Activated CD8-positive, alpha-beta memory T cell treated with anti-CD3 and anti-CD28 coated beads, Interleukin-2, amount 10 ng/mL, durations not matched to agents 7 days and 5 days (primary cell): Measurements from ENCODE around the gene CARD10. TPM values are rescaled to one million over a fixed set of nuclear protein-coding genes. Genes with fewer than 3 reads are reported as not detected.

Experiments used
- ATAC-seq: fragments of 150-1000 bp; cut with Tn5 transposase; one replicate; pipeline ENCODE4 v1.10.0; 2021; ENCODE audit warnings: moderate library complexity
- CTCF ChIA-PET: fragments of 350-600 bp; sonication (Branson Sonifier 250); formaldehyde crosslinking; loops from one replicate; lab custom pipeline; 2021; ENCODE audit warnings: antibody characterized with exemption; lab: Charles Lee
- DNase-seq: peaks from one replicate; pipeline ENCODE4 v3.0.0-alpha.2; 2020
- H3K27ac Mint-ChIP-seq: one replicate; pipeline ENCODE4 v1.8.0; 2021; ENCODE audit warnings: mild to moderate bottlenecking, mixed read lengths
- H3K27me3 Mint-ChIP-seq: one replicate; pipeline ENCODE4 v1.8.0; 2021; ENCODE audit warnings: mixed read lengths
- H3K36me3 Mint-ChIP-seq: one replicate; pipeline ENCODE4 v1.8.0; 2021; ENCODE audit warnings: mild to moderate bottlenecking, mixed read lengths
- H3K4me1 Mint-ChIP-seq: one replicate; pipeline ENCODE4 v1.8.0; 2021; ENCODE audit warnings: mixed read lengths
- H3K4me3 Mint-ChIP-seq: one replicate; pipeline ENCODE4 v1.8.0; 2021; ENCODE audit warnings: mild to moderate bottlenecking, moderate library complexity, mixed read lengths
- H3K9me3 Mint-ChIP-seq: one replicate; pipeline ENCODE4 v1.8.0; 2022; ENCODE audit warnings: low read depth, mixed read lengths
- total RNA-seq, 2 experiments: library from RNA; stranded (reverse); gene quantifications; one replicate each; pipeline ENCODE4 v1.2.3, GENCODE V29; 2021

The CARD10 gene, protein sequence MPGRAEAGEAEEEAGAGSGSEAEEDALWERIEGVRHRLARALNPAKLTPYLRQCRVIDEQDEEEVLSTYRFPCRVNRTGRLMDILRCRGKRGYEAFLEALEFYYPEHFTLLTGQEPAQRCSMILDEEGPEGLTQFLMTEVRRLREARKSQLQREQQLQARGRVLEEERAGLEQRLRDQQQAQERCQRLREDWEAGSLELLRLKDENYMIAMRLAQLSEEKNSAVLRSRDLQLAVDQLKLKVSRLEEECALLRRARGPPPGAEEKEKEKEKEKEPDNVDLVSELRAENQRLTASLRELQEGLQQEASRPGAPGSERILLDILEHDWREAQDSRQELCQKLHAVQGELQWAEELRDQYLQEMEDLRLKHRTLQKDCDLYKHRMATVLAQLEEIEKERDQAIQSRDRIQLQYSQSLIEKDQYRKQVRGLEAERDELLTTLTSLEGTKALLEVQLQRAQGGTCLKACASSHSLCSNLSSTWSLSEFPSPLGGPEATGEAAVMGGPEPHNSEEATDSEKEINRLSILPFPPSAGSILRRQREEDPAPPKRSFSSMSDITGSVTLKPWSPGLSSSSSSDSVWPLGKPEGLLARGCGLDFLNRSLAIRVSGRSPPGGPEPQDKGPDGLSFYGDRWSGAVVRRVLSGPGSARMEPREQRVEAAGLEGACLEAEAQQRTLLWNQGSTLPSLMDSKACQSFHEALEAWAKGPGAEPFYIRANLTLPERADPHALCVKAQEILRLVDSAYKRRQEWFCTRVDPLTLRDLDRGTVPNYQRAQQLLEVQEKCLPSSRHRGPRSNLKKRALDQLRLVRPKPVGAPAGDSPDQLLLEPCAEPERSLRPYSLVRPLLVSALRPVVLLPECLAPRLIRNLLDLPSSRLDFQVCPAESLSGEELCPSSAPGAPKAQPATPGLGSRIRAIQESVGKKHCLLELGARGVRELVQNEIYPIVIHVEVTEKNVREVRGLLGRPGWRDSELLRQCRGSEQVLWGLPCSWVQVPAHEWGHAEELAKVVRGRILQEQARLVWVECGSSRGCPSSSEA
- total RNA-seq: under 1 TPM in 1 of 2 experiments, not detected in 1; 0.16 TPM

DNA sequence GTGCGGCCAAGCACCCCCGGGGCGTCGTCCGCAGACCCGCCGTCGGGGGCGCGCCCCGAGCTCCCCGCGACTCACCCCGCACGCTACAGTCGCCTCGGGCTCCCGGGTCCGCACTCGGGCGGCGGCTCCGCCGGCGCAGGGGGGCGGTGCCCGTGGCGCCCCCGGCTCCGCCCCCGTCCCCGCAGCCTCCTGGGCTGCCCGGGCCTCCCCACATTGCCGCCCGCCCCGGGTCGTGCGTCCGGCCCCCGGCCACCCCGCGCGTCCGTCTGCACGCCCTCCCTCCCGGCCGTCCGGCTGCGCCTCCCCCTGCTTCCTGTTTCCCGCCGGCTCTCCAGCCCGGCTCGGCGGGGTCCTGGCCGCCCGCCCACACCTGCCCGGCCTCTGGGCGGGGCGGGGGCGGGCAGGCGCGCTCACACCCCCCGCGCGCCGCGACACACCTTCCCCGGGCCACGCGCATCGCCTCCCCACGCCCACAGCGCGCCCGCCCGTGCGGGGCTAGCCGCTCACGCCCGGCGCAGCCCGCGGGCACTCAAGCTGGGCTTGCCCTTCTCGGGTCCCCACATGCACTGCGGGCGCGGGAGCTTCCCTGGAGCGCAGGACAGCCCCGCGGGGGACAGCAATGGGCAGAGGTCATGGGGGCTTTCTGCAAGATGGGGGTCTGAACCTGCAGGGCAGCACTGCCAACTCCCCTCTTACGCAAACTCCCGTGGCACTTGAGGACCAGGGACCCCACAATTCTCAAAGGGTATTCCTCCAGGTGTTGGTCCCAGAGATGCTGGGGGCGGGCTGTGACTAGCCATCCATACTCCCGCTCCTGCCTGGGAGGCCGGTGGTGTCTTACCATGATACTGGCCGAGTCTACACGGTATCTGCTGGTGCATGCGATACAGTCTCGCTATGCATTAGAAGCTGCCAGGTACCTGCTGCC, at the start of gene CARD10:
Gene CARD10 (minus strand): TSS at position 148 of the 928 bp plus-strand sequence. CDS start 215 bp downstream, outside the sequence.
- CTCF ChIA-PET: interaction anchor here (1.3 to 1.4 kb wide), 2 partner anchors 19 to 47 kb away, joined by 3 to 4 read pairs; no protein-coding TSS in a partner anchor
- Mint-ChIP-seq H3K27me3 (peaks cover 72% of the 10 kb centered on the region), H3K9me3 (no peaks in the 10 kb centered on the region), H3K4me1 (peaks cover 3% of the 10 kb centered on the region), H3K27ac (no peak within 1 kb of the TSS), H3K36me3 (no peaks in the 10 kb centered on the region), H3K4me3 (peak within 1 kb of the TSS; percentile 51)
- ATAC-seq (peak; percentile 75), DNase-seq (no peak)

DNA sequence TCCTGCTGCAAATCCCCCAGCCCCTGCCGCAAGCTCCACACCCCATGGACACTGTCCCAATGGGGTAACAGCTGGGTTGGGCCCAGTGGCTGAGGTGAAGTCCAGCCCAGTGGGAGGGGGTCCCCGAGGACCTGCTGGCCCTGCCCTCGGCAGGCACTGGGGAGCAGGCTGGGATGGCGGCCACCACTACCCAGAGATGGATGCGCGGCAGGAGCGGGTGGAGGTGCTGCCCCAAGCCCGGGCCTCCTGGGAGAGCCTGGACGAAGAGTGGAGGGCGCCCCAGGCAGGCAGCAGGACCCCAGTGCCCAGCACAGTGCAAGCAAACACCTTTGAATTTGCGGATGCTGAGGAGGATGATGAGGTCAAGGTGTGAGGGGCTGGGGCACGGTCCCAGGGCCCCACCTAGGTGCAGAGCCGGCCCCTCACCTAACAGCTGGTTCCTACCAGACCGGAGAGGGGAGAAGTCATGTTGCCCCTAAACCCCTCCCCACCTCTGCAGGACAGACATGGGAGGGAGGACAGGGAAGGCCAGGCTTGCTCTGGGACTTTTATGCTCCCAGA, 49.3 kb upstream of the CARD10 start:
- ATAC-seq: no peak
- H3K27me3 Mint-ChIP-seq: peaks cover 26% of the 10 kb centered on the region
- no peak overlapping the region for H3K27ac Mint-ChIP-seq
- H3K4me3 Mint-ChIP-seq: no peak overlapping the region
- H3K36me3 Mint-ChIP-seq: no peaks in the 10 kb centered on the region
- CTCF ChIA-PET: interaction anchor here (1.0 to 22.7 kb wide), 10 partner anchors 8 to 155 kb away, joined by 3 to 661 read pairs (median 24); partner anchors contain the start of genes GGA1 and LGALS2
- H3K9me3 Mint-ChIP-seq: no peaks in the 10 kb centered on the region
- peaks cover 23% of the 10 kb centered on the region for H3K4me1 Mint-ChIP-seq
- DNase-seq: no peak

DNA sequence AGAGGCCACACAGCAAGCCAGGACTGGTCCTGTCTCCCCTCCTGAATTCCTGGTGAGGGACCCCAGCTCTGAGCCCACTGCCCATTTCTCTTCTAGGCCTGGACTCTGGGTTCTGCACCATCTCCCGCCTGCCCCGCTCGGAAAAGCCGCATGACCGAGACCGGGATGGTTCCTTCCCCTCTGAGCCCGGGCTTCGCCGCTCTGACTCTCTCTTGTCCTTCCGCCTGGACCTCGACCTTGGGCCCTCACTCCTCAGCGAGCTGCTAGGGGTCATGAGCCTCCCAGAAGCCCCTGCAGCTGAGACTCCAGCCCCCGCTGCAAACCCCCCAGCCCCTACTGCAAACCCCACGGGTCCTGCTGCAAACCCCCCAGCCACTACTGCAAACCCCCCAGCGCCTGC, 48.8 kb upstream of the CARD10 start:
- H3K4me3 Mint-ChIP-seq: no peak overlapping the region
- CTCF ChIA-PET: interaction anchor here (1.0 to 22.7 kb wide), 30 partner anchors 8 to 369 kb away, joined by 3 to 661 read pairs (median 6); partner anchors contain the start of genes GGA1, LGALS2, MFNG and PDXP
- H3K36me3 Mint-ChIP-seq: no peaks in the 10 kb centered on the region
- no peaks in the 10 kb centered on the region for H3K9me3 Mint-ChIP-seq
- no peak overlapping the region for H3K27ac Mint-ChIP-seq
- DNase-seq (no peak), ATAC-seq (no peak)
- peaks cover 31% of the 10 kb centered on the region for H3K27me3 Mint-ChIP-seq
- peaks cover 23% of the 10 kb centered on the region for H3K4me1 Mint-ChIP-seq

DNA sequence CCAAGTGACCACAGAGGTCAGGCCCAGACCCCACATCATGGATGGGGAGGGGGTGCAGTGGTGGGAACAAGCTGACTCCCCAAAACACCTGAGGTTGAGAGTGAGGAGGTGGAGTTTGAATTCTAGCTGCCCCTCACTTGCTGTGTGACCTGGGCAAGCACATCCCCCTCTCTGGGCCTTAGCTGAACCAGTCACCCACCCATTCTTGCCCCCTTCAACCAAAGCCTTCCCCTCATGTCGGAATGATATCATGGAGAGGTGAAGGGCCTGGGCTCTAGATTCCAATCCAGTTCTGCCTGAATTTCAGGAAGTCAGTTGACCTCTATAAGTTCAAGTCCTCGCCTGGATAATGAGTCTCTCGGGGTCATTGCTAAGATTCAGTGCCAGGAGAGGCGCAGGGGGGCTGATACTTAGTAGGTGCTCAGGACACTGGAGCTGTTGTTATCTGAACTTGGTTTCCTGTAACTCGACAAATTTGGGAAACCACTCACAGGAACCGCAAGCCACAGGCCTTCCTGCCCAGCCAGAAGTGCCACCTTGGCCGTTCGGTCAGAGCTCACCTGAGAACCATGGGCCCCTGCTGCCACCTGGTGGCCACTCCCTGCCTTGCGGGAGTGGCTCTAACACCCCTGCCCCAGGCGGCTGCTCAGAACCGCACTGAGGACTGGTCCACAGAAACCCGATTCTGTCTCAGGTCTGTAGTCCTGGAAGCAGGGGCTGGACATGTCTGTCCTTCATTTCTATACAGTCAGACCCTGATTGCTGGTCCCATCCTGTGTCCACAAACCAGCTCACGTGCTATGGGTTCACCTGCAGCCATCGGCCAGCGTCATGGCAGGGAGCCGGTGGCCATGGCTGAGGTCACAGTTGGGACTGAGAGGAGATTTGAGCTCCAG, 47.9 kb upstream of the CARD10 start:
- peak; percentile 98 for DNase-seq
- H3K27me3 Mint-ChIP-seq: peaks cover 39% of the 10 kb centered on the region
- CTCF ChIA-PET: interaction anchor here (0.7 to 22.7 kb wide), 44 partner anchors 9 to 489 kb away, joined by 3 to 661 read pairs (median 4); partner anchors contain the start of genes GGA1, LGALS2, MFNG and PDXP
- H3K27ac Mint-ChIP-seq: peak overlapping the region; percentile 86
- H3K9me3 Mint-ChIP-seq: no peaks in the 10 kb centered on the region
- peak; percentile 90 for ATAC-seq
- no peaks in the 10 kb centered on the region for H3K36me3 Mint-ChIP-seq
- peaks cover 28% of the 10 kb centered on the region for H3K4me1 Mint-ChIP-seq
- H3K4me3 Mint-ChIP-seq: peak overlapping the region; percentile 45

DNA sequence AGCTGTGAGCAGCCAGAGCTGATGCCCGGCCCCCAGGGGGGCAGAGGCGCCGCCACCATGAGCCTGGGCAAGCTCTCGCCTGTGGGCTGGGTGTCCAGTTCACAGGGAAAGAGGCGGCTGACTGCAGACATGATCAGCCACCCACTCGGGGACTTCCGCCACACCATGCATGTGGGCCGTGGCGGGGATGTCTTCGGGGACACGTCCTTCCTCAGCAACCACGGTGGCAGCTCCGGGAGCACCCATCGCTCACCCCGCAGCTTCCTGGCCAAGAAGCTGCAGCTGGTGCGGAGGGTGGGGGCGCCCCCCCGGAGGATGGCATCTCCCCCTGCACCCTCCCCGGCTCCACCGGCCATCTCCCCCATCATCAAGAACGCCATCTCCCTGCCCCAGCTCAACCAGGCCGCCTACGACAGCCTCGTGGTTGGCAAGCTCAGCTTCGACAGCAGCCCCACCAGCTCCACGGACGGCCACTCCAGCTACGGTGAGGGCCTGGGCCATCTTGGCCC, 47.2 kb upstream of the CARD10 start:
- H3K27ac Mint-ChIP-seq: peak overlapping the region; percentile 86
- ATAC-seq: peak; percentile 35
- no peaks in the 10 kb centered on the region for H3K9me3 Mint-ChIP-seq
- H3K4me1 Mint-ChIP-seq: peaks cover 34% of the 10 kb centered on the region
- no peaks in the 10 kb centered on the region for H3K36me3 Mint-ChIP-seq
- no peak overlapping the region for H3K4me3 Mint-ChIP-seq
- CTCF ChIA-PET: interaction anchor here (0.8 to 22.7 kb wide), 28 partner anchors 8 to 367 kb away, joined by 3 to 661 read pairs (median 8); partner anchors contain the start of genes CYTH4, GGA1, LGALS2 and MFNG
- DNase-seq: peak; percentile 69
- peaks cover 41% of the 10 kb centered on the region for H3K27me3 Mint-ChIP-seq

DNA sequence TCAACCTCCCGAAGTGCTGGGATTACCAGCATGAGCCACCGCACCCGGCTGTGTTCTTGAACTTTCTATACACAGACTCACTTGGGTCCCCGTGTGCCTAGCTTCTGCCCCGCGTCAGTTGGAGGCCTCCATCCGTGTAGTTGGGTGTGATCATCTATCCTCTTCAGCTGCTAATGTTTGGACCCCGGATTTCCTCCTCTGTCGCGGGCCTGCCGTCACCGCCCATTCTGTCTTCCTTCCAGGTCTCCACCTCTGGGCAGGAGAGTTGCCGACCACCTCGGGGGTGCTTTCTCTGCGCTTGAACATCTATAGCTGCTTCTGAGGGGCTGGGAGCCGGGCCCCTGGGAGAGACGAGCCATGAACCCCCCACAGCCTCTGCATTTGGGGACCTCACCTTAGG, 46.6 kb upstream of the CARD10 start:
- CTCF ChIA-PET: interaction anchor here (0.8 to 22.7 kb wide), 18 partner anchors 8 to 322 kb away, joined by 3 to 661 read pairs (median 14); partner anchors contain the start of genes CYTH4, GGA1, LGALS2 and RAC2
- no peak for DNase-seq
- Mint-ChIP-seq H3K9me3 (no peaks in the 10 kb centered on the region), H3K36me3 (no peaks in the 10 kb centered on the region), H3K4me1 (peaks cover 36% of the 10 kb centered on the region), H3K4me3 (no peak overlapping the region), H3K27me3 (peaks cover 46% of the 10 kb centered on the region), H3K27ac (peak overlapping the region; percentile 86)
- no peak for ATAC-seq

DNA sequence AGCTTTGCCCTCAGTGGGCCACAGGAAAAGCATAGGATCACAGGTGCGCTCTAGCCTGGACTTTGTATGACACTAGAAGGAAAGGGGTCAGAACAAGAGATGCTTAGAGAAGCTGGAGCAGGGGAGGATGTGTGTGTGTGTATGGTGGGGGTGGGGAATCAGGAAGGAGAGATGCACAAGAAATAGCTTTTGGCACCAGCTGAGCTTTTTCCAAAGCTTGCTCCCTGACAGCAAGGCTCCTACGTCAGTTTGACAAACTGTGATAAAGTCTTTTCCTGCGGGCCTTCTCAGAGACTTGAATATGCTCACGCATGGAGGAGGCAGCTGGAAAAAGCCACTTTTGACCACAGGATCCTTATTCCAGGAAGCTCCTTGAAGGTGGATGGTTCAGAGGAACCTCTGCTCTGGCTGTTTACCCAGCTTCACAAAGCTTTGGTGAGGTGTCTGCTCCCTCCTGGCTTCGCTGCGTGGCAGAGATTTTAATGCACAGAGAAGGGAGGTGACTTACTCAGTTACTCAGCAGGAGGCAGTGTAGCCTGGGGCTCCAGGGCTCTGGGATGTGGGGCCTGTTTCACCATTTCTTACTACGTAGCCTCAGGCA, 45.0 kb upstream of the CARD10 start:
- Mint-ChIP-seq H3K36me3 (no peaks in the 10 kb centered on the region), H3K4me3 (no peak overlapping the region), H3K4me1 (peaks cover 36% of the 10 kb centered on the region), H3K27ac (no peak overlapping the region), H3K9me3 (no peaks in the 10 kb centered on the region), H3K27me3 (peaks cover 48% of the 10 kb centered on the region)
- CTCF ChIA-PET: interaction anchor here (0.8 to 22.7 kb wide), 9 partner anchors 19 to 136 kb away, joined by 3 to 661 read pairs (median 6); partner anchors contain the start of gene ELFN2
- DNase-seq (no peak), ATAC-seq (no peak)

DNA sequence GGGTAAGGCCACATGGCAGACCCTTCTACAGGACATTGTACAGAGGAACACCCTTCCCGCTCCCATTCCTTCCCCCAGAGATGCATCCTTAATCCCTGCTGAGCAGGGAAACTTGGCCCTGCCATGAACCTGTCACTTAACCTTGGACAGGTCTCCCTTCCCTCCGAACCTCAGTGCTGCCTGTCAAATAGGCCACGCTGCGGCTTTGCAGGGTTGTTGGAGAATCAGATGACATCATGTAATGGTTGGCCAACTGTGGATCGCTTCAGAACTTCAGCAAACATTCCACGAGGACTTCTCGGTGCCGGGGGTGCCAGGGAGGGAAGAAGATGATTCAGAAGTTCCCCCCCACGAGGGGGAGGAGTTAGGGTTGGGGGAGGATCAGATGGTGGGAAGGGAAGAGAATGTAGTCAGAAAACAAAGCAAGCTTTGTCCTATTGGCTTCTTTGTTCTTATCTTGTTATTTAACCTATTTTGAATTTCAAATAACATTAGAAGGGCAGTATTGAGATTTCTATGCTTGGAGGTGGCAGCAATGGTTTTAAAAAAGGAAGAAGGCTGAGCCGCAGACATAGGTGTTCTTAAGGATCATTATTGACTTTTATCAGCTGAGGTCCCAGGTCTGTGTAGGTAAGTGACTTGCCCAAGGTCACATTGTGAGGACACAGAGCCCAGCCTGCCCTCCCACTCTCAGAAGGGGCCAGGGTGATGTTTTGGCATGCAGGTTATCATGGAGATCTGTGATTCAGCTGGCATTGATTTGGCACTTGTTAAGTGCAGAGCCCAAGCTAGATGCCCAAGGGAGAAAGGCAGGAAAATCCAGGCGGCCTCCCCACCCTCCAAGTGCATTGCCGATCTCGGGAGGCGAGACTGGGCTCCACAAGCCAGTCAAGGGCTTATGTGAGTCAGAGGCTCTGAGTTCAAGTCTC, 44.2 kb upstream of the CARD10 start:
- no peak for ATAC-seq
- Mint-ChIP-seq H3K9me3 (no peaks in the 10 kb centered on the region), H3K27ac (no peak overlapping the region), H3K4me1 (peaks cover 36% of the 10 kb centered on the region), H3K36me3 (no peaks in the 10 kb centered on the region), H3K4me3 (no peak overlapping the region), H3K27me3 (peaks cover 56% of the 10 kb centered on the region)
- no peak for DNase-seq
- CTCF ChIA-PET: interaction anchor here (0.8 to 22.7 kb wide), 9 partner anchors 18 to 136 kb away, joined by 3 to 661 read pairs (median 4); partner anchors contain the start of genes ELFN2 and GGA1

DNA sequence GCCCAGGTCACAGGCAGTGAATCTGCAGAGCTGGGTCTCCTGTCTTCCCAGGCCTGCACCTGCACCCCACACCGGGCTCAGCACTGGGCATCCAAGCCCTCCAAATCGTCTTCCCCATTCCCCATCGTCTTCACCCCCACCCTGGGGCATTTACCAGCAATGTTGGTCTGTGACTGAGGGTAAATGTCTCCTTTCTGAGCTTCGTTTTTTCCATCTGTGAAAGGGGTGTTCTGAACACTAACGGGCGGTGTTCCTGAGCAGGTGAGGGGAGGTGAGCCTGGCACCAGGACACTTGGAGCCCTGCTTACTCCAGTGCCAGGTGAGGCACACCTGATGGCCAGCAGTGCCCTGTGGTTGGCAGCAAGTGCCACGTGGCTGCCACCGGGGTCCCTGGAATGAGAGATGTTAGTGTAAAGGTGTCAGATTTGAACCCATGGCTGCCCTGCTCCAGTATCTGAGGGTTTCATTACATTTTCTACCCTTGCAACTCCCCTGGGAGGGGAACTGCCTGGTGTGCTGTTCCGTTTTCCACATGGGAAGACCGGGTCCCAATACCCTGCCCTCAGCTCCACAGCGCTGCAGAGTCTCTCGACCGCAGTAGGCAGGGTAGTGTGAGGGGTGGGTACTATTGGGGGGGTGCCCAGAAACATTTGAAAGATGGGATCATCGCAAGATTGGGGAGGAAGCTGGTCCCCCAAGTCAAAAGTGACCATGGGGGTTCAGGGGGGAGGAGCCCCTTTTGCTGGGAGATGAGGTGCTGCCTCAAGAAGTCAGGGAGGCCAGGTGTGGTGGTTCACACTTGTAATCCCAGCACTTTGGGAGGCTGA, 43.0 kb upstream of the CARD10 start:
- Mint-ChIP-seq H3K36me3 (no peaks in the 10 kb centered on the region), H3K27ac (no peak overlapping the region), H3K4me3 (no peak overlapping the region), H3K4me1 (peaks cover 32% of the 10 kb centered on the region), H3K27me3 (peaks cover 67% of the 10 kb centered on the region), H3K9me3 (no peaks in the 10 kb centered on the region)
- ATAC-seq (no peak), DNase-seq (no peak)
- CTCF ChIA-PET: interaction anchor here (0.7 to 22.7 kb wide), 14 partner anchors 9 to 257 kb away, joined by 3 to 661 read pairs (median 4); partner anchors contain the start of genes LGALS1 and LGALS2
